Bronchial epithelial cell (primary cell): ENCODE measurements around the gene TRDMT1. TPM values are rescaled to one million over a fixed set of nuclear protein-coding genes. Genes with fewer than 3 reads are reported as not detected.

Experiments
- DNase-seq: peaks from one replicate; pipeline ENCODE4 v3.0.0-alpha.2; 2010; ENCODE audit warnings: low read depth
- FAIRE-seq: peaks from 2 replicates; lab custom pipeline; 2011; peaks lifted over from hg19 to GRCh38; lab: Jason Lieb, UNC
- H3K27me3 ChIP-seq: 2 replicates; pipeline ENCODE4 v1.5.1; 2011; ENCODE audit warnings: low read length; ENCODE audit not compliant: control insufficient read depth, insufficient read depth
- H3K36me3 ChIP-seq: 2 replicates; pipeline ENCODE4 v1.5.1; 2011; ENCODE audit warnings: low read length; ENCODE audit not compliant: control insufficient read depth, insufficient read depth
- H3K4me3 ChIP-seq: 2 replicates; pipeline ENCODE4 v1.5.1; 2011; ENCODE audit warnings: mild to moderate bottlenecking, low read depth, low read length, control low read depth
- total RNA-seq: library from RNA; depleted of rRNA; stranded (reverse); fragments of >200 nt; gene quantifications from 2 replicates; pipeline ENCODE4 v1.2.1, GENCODE V29; 2014
- TF ChIP-seq, protein P1 (sequence below): IDR thresholded peaks from 2 replicates; pipeline ENCODE4 v1.5.1; 2011; ENCODE audit warnings: mild to moderate bottlenecking, moderate library complexity, low read length, control low read depth, inconsistent platforms; ENCODE audit not compliant: insufficient read depth, severe bottlenecking

TRDMT1 gene
- total RNA-seq, 1 donor from 2014 or later = 1.3 TPM

DNA sequence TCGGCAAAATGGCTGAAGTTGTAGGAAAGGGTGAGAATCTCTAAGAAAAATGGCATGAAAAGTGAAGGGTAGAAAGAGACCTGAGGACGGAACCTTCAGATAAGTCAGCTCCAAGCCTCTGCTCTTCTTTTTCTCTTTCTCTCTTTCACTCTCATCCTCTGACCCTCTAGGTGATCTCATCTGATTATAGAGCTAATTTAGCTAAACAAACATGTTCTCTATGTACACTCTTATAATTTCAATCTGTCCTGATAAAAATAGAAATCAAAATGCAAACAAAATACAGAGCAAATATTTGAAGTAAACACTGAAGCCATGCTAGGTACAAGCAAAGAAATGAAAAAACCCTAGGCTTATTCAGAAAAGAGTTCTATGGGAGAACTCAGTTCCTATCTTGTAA is 57.4 kb downstream of the TRDMT1 start:
- H3K36me3 ChIP-seq = no peaks in the 10 kb centered on the region
- FAIRE-seq (no peak), DNase-seq (no peak)
- no peaks in the 10 kb centered on the region for H3K27me3 ChIP-seq
- H3K4me3 ChIP-seq = no peak overlapping the region
- TF ChIP-seq, protein P1, sequence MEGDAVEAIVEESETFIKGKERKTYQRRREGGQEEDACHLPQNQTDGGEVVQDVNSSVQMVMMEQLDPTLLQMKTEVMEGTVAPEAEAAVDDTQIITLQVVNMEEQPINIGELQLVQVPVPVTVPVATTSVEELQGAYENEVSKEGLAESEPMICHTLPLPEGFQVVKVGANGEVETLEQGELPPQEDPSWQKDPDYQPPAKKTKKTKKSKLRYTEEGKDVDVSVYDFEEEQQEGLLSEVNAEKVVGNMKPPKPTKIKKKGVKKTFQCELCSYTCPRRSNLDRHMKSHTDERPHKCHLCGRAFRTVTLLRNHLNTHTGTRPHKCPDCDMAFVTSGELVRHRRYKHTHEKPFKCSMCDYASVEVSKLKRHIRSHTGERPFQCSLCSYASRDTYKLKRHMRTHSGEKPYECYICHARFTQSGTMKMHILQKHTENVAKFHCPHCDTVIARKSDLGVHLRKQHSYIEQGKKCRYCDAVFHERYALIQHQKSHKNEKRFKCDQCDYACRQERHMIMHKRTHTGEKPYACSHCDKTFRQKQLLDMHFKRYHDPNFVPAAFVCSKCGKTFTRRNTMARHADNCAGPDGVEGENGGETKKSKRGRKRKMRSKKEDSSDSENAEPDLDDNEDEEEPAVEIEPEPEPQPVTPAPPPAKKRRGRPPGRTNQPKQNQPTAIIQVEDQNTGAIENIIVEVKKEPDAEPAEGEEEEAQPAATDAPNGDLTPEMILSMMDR = no peak

DNA sequence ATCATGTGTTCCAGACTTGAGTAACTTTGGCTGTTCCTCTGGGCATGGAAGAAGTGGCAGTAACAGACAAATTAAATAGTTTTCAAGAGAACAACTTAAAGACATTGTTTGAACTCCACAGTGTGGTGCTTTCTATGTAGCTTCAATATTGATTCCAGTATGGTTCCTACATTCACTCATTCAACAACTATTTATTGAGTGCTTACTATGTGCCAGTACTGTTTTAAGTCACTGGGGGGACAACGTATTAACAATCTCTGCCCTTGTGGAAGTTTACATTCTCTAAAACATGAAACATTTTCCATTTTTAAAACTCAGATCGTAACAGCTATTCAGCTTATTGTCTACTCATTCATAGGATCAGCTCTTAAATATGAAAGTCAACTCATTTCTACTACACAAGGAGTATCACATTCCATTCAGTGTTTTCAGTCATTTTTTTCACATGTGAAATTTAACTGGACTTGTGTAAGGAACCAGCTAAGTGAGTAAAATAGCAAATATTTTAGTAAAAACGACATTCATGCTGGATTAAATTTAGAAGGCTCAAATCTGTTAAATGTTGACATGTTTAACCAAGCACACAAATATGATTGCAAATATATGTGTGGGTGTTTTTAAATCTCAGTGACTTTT is 58.3 kb downstream of the TRDMT1 start:
- H3K4me3 ChIP-seq = no peak overlapping the region
- TF ChIP-seq, protein P1 = no peak
- no peak for FAIRE-seq

DNA sequence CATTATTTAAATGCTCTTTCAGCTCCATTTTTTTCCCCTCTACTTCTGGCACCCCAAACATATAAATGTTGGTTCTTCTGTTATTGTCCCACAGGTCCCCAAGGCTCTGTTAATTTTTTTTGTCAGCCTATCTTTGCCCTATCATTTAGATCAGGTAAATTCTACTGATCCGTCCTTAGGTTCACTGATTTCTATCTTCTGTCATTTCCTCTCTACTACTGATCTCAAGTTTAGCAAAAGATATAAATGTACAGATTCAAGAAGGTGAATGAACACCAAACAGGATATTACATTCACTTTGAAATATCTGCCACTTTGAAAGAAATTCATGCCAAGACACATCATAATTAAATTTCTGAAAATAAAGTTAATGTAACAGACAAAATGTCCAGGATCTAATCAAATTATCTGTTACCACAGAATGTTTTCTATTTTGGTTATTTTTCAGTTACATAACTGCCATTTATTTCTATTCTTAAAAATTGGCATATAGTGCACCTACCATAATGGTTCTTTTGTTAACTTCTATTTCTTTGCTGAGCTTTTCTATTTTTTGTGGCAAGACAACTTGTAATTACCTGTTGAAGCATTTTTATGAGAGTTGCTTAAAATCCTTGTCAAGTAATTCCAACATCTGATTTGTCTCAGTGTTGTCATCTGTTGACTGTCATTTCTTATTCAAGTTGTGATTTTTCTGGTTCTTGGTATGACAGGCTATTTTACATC is 59.8 kb downstream of the TRDMT1 start:
- Histone ChIP-seq H3K27me3 (no peaks in the 10 kb centered on the region), H3K4me3 (no peak overlapping the region), H3K36me3 (no peaks in the 10 kb centered on the region)
- TF ChIP-seq, protein P1 = no peak
- DNase-seq (no peak), FAIRE-seq (no peak)

More for the DNA sequence above, 58.3 kb downstream of the TRDMT1 start:
- DNase-seq = no peak
- Histone ChIP-seq H3K36me3 (no peaks in the 10 kb centered on the region), H3K27me3 (no peaks in the 10 kb centered on the region)

DNA sequence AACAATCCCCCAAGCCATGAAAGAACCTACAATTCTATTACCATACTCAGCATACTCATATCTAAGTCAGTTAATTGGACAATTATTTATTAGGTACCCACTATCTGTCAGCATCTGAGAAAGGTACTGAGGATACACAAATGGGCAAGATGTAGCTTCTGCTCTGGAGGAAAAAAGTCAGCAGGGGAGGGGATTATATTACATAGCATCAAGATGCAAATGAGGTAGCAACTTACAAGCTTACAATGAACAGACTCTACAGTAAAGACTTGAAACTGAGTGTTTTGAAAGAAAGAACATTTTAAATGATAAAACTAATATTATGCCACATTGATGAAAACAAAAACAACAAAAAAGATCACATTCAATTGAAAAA is 61.1 kb downstream of the TRDMT1 start:
- FAIRE-seq = no peak
- TF ChIP-seq, protein P1 = no peak

DNA sequence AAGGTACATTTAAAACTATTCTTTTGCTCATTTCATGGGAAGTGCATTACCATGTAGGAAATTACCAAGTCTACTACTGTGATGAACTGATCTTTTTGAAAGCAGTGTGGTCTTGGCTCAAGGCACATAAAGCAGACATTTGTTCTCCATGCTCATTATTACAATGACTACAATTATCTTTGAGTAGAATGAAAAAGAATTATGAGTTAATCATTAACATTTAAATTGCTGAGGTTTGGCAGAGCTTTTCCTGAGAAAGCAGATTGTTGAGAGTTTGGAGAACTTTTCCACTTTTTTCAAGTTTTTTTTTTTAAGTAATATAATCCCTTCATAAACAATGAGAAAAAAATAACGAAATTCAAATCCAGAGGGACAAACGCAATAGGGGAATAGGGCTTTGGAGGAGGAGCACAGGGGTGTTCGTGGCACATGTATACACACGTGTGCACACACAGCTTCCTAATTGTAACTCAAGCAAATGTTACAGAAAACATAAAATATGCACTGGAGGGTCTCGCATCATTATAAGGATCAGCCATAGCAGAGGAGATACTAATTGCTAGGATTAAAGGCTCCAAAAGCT is 62.9 kb downstream of the TRDMT1 start:
- H3K4me3 ChIP-seq = no peak overlapping the region
- no peaks in the 10 kb centered on the region for H3K27me3 ChIP-seq
- H3K36me3 ChIP-seq = no peaks in the 10 kb centered on the region
- TF ChIP-seq, protein P1 = no peak
- FAIRE-seq (no peak), DNase-seq (no peak)

More for the DNA sequence above, 61.1 kb downstream of the TRDMT1 start:
- no peaks in the 10 kb centered on the region for H3K36me3 ChIP-seq
- H3K4me3 ChIP-seq = no peak overlapping the region
- H3K27me3 ChIP-seq = no peaks in the 10 kb centered on the region
- no peak for DNase-seq
